NB4 (cell line): ENCODE results near the gene FSTL4.

ENCODE experiments used
- DNase-seq: peaks from one replicate; pipeline ENCODE4 v3.0.0; 2010; ENCODE audit warnings: low read depth
- H3K4me3 ChIP-seq: one replicate; pipeline ENCODE4 v1.5.1; 2011; ENCODE audit warnings: mild to moderate bottlenecking, low read depth, low read length, moderate library complexity
- CTCF ChIP-seq: IDR thresholded peaks from one replicate; pipeline ENCODE4 v1.5.1; 2012; ENCODE audit warnings: low read depth, low read length
- MAX ChIP-seq: IDR thresholded peaks from 2 replicates; pipeline ENCODE4 v1.6.1; 2011; ENCODE audit warnings: low read depth, low read length
- MYC ChIP-seq: IDR thresholded peaks from 2 replicates; pipeline ENCODE4 v1.6.1; 2011; ENCODE audit warnings: low read depth, low read length
- POLR2A ChIP-seq: IDR thresholded peaks from 2 replicates; pipeline ENCODE4 v1.6.1; 2011; ENCODE audit warnings: mild to moderate bottlenecking; ENCODE audit not compliant: insufficient read length; ENCODE audit errors: extremely low read depth

Gene FSTL4

GRCh38 chr5:133480366-133480765 lies 132.0 kb downstream of the FSTL4 start:
- H3K4me3 ChIP-seq: no peak overlapping the region
- TF ChIP-seq MYC (no peak), CTCF (no peak)
- no peak for DNase-seq

- no peak for DNase-seq
- TF ChIP-seq POLR2A (no peak), CTCF (no peak), MYC (no peak), MAX (no peak)
- H3K4me3 ChIP-seq: no peak overlapping the region
These were observed 133.9 kb downstream of the FSTL4 start for GRCh38 chr5:133478199-133478985.

GRCh38 chr5:133475986-133476385 lies 136.4 kb downstream of the FSTL4 start:
- DNase-seq: no peak
- H3K4me3 ChIP-seq: no peak overlapping the region
- TF ChIP-seq CTCF: no peak
- TF ChIP-seq MYC: no peak
- TF ChIP-seq MAX: no peak
- no peak for TF ChIP-seq POLR2A

GRCh38 chr5:133474851-133475590 lies 137.3 kb downstream of the FSTL4 start:
- H3K4me3 ChIP-seq: no peak overlapping the region
- TF ChIP-seq CTCF (no peak), MYC (no peak), POLR2A (no peak), MAX (no peak)
- no peak for DNase-seq

- H3K4me3 ChIP-seq: no peak overlapping the region
- no peak for TF ChIP-seq CTCF
- no peak for TF ChIP-seq POLR2A
- no peak for TF ChIP-seq MYC
- no peak for TF ChIP-seq MAX
- DNase-seq: no peak
These were observed 139.1 kb downstream of the FSTL4 start for GRCh38 chr5:133473291-133473690.

GRCh38 chr5:133472829-133473228 lies 139.5 kb downstream of the FSTL4 start:
- DNase-seq: no peak
- no peak overlapping the region for H3K4me3 ChIP-seq
- TF ChIP-seq MAX (no peak), POLR2A (no peak), CTCF (no peak), MYC (no peak)
